Ovary (tissue), 9 donors: Measurements from ENCODE around the gene CALR. TPM values are rescaled to one million over a fixed set of nuclear protein-coding genes. Genes with fewer than 3 reads are reported as not detected.

Experiments used
- DNase-seq, 5 donors: peaks; one replicate each; pipeline ENCODE4 v3.0.0-alpha.2; 2019 to 2020
- H3K27ac ChIP-seq, 2 donors: fragments of 200-600 bp; one replicate each; pipeline versions ENCODE4 v1.5.1 to v1.8.0; 2019 to 2022
- H3K27me3 ChIP-seq: fragments of 200-600 bp; one replicate; pipeline ENCODE4 v1.8.0; 2022
- H3K36me3 ChIP-seq: fragments of 200-600 bp; sonication (generic); one replicate; pipeline ENCODE4 v1.5.1; 2019
- H3K4me1 ChIP-seq: one replicate; pipeline ENCODE4 v1.8.1; 2013; ENCODE audit warnings: mild to moderate bottlenecking, moderate library complexity; ENCODE audit not compliant: insufficient read depth
- H3K4me3 ChIP-seq: fragments of 200-600 bp; sonication (generic); one replicate; pipeline ENCODE4 v1.5.1; 2017
- H3K9me3 ChIP-seq, 2 donors: fragments of 200-600 bp in 1 of 2; sonication (generic) in 1 of 2; one replicate each; pipeline versions ENCODE4 v1.5.1 to v1.8.1; 2013 to 2019; ENCODE audit warnings: mild to moderate bottlenecking in 1 of 2, moderate library complexity in 1 of 2
- EP300 ChIP-seq: sonication (generic); formaldehyde crosslinking; IDR thresholded peaks from one replicate; pipeline ENCODE4 v1.6.1; 2017; ENCODE audit warnings: antibody characterized with exemption
- POLR2A ChIP-seq: fragments of 450-650 bp; IDR thresholded peaks from one replicate; pipeline ENCODE4 v1.6.1; 2017; ENCODE audit warnings: antibody characterized with exemption, mild to moderate bottlenecking, moderate library complexity
- WGBS, 3 donors: extraction: QIAGEN DNeasy Blood & Tissue Kit in 1 of 3; methylation state at CpG; one replicate each; pipeline versions ENCODE4 v1.1.5 to v1.1.7; 2013 to 2017; 5-methylcytosine and 5-hydroxymethylcytosine counted together
- intact Hi-C, 4 donors: fragments of 100-400 bp; cut with DNase I; formaldehyde crosslinking; loops; one replicate each; pipeline versions ENCODE4 v1.11.0 to v1.15.1; 2022 to 2023
- polyA plus RNA-seq, 2 donors: library from polyadenylated mRNA; stranded (reverse); fragments of 200-250 nt in 1 of 2; fragments of 350-450 nt in 1 of 2; fragmentation: Illumina TruSeq in 1 of 2; extraction: RNeasy Lipid Tissue Mini Kit (QIAGEN cat#74804) in 1 of 2; gene quantifications; one replicate each; pipeline ENCODE4 v1.2.3, GENCODE V29; 2013 to 2014
- total RNA-seq, 7 donors: library from RNA; depleted of rRNA in 2 of 7; stranded (reverse); fragments of >200 nt in 2 of 7; fragmentation: NEBNext Ultra II Directional in 3 of 7; extraction: Animal tissue kit (Norgen Biotek cat#: 25700) in 3 of 7; gene quantifications; one replicate each; pipeline versions ENCODE4 v1.1.0 to v1.2.4, GENCODE V29; 2016 to 2023
- TF ChIP-seq, protein P1 (sequence below), 3 donors: fragments of 450-650 bp in 2 of 3; fragments of 200-600 bp in 1 of 3; IDR thresholded peaks; one replicate each; pipeline versions ENCODE4 v1.5.1 to v1.8.0; 2016 to 2022; ENCODE audit warnings: antibody characterized with exemption in 3 of 3, mild to moderate bottlenecking in 1 of 3
- donor health status: DM: no; HTN: no; CAD: no; lungs with moderate emphysema.
- donor health status: DM: no; HTN: no; CAD: no.
- donor health status: Bipolar disorder and iron deficiency.
- donor health status: DM: yes; HTN: yes; CAD: no.
- donor health status: DM: no; HTN: no; CAD: no.
- donor health status: DM: yes; HTN: yes; CAD: no.

CALR gene
- total and polyA plus RNA-seq, 9 donors = 211 to 1,094 (median 450) TPM

DNA sequence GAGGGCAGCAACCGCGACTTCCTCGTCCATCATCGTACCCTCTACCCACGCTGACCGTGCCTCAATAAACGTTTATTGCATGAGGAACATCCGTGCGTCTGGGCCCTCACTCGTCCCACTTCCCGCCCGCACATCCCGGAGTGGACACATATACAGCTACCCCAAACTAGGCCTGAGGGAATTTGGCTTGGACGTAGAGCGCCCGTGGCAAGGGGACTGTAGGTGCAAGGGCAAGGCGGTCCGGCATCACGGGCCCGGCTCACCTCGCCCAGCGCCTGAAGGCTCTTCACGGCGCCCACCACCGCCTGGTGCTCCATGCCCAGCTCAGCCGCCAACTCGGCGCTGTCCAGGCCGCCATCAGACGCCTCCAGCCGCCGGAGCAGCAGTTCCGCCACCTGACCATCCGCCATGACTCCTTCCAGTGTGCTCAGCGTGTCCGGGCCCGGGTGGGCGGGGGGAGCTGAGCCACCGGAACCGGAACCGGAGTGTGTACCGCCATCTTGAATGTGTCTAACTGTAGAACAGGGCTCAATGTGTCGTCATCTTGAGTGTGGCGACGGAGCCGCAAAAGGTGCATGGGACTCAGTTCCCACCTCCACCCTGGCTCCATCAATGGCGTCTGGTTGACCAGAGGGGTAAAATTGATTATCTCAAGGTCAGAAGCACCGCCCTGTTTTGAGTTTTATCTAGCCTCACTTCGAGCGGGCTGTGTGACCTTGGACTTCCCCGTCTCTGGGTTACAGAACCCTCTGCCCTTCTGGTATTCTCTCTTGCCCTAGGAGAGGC is 4.9 kb upstream of the CALR start, which contains the start of gene FARSA:
TSS of gene FARSA (minus strand) at position 425 of the 786 bp plus-strand sequence. CDS start at position 410, 15 bp downstream.
- peaks cover 9% of the 10 kb centered on the region for H3K4me1 ChIP-seq
- H3K9me3 ChIP-seq = no peaks in the 10 kb centered on the region
- H3K4me3 ChIP-seq = peak within 1 kb of the TSS; percentile 93
- no peaks in the 10 kb centered on the region for H3K36me3 ChIP-seq
- DNase-seq = peak; percentile 88 to 92 (median 90)
- WGBS, 3 donors = 0 to 2% (median 0%) methylated on average over 41 to 51 of the region's 51 CpGs
- TF ChIP-seq, protein P1, sequence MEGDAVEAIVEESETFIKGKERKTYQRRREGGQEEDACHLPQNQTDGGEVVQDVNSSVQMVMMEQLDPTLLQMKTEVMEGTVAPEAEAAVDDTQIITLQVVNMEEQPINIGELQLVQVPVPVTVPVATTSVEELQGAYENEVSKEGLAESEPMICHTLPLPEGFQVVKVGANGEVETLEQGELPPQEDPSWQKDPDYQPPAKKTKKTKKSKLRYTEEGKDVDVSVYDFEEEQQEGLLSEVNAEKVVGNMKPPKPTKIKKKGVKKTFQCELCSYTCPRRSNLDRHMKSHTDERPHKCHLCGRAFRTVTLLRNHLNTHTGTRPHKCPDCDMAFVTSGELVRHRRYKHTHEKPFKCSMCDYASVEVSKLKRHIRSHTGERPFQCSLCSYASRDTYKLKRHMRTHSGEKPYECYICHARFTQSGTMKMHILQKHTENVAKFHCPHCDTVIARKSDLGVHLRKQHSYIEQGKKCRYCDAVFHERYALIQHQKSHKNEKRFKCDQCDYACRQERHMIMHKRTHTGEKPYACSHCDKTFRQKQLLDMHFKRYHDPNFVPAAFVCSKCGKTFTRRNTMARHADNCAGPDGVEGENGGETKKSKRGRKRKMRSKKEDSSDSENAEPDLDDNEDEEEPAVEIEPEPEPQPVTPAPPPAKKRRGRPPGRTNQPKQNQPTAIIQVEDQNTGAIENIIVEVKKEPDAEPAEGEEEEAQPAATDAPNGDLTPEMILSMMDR (IDR thresholded peaks at IDR 0.05) = no peak
- peak; percentile 43 for TF ChIP-seq POLR2A
- no peak for TF ChIP-seq EP300
- peak within 1 kb of the TSS; percentile 48 to 52 for H3K27ac ChIP-seq
- intact Hi-C loops = no loop called here
- no peaks in the 10 kb centered on the region for H3K27me3 ChIP-seq

DNA sequence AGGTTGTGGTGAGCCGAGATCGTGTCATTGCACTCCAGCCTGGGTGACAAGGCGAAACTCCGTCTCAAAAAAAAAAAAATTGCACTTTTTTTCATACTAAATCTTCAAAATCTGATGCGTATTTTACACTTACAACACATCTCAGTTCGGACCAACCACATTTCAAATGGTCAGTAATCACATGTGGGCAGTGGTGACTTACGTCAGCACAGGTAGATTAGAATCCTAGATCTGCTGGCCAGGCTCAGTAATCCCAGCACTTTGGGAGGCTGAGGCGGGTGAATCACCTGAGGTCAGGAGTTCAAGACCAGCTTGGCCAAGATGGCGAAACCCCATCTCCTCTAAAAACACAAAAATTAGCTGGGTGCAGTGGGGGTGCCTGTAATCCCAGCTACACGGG is 3.3 kb upstream of the CALR start:
- Histone ChIP-seq H3K9me3 (no peaks in the 10 kb centered on the region), H3K4me3 (no peak overlapping the region), H3K27me3 (no peaks in the 10 kb centered on the region), H3K27ac (no peak overlapping the region), H3K36me3 (no peaks in the 10 kb centered on the region), H3K4me1 (peaks cover 10% of the 10 kb centered on the region)
- TF ChIP-seq EP300 (no peak), POLR2A (no peak)
- TF ChIP-seq, protein P1 (IDR thresholded peaks at IDR 0.05) = no peak
- intact Hi-C loops = no loop called here
- no peak for DNase-seq
- 82 to 89% (median 89%) methylated on average over 10 of the region's 10 CpGs for WGBS, 3 donors

DNA sequence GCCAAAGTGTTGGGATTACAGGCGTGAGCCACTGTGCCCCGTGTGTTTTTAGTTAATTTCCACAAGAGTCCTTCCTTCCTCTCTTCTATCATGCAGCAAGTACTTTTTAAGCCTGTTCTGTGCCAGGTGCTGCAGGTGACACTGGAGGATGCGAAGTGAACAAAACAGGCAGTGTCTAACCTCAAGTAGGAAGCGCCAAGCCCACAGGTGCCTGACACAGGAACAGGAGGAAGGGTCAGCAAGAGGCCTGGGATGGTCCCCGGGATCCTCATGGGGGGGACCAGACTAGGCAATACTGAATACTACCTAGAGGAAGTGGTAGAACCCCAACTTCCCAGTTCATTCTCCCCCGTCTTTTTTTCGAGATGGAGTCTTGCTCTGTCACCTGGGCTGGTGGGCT is 1.8 kb upstream of the CALR start:
- TF ChIP-seq EP300 (no peak), POLR2A (no peak)
- TF ChIP-seq, protein P1 (IDR thresholded peaks at IDR 0.05) = no peak
- Histone ChIP-seq H3K27me3 (no peaks in the 10 kb centered on the region), H3K4me1 (peaks cover 10% of the 10 kb centered on the region), H3K9me3 (no peaks in the 10 kb centered on the region), H3K4me3 (no peak overlapping the region), H3K36me3 (no peaks in the 10 kb centered on the region), H3K27ac (no peak overlapping the region)
- no peak for DNase-seq
- WGBS, 3 donors = 65 to 74% (median 66%) methylated on average over 7 of the region's 7 CpGs
- intact Hi-C loops = no loop called here

DNA sequence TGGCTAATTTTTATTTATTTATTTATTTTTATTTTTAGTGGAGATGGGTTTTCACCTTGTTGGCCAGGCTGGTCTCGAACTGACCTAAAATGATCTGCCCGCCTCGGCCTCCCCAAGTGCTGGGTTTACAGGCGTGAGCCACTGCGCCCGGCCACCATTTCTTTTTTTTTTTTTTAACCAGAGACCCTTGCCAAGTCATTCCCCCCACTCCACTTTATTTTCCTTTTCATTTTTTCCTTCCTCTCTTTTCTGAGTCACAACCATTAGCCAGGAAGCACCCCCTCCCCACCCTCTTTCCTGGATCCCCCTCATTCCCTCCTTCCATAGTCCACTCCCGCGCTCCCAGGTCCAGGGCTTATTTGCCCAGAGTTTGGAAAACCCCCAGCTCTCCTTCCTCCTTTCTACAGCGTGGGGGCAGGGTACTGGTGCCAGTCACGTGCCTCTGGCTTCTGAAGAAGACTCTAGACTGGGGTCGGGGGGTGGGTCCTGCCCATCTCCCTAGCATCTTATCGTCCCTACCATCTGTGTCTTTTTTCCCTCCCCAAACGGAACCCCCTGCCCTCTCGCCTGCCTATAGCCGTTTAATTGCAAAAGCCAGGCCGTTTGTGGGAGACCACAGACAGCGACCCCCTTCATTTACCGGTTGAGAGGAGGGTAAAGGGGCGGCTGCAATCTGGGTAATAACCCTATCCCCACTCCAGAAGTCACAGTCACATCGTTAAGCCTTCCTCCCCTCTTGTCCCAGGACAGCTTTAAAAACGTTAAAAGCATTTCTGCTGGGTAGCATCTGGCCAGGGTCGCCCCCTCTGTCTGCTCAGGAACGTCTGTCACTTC is 1.1 kb upstream of the CALR start:
- WGBS, 3 donors = 20 to 25% (median 24%) methylated on average over 23 of the region's 23 CpGs
- TF ChIP-seq, protein P1 (IDR thresholded peaks at IDR 0.05) = no peak
- TF ChIP-seq EP300 (no peak), POLR2A (no peak)
- intact Hi-C loops = no loop called here
- Histone ChIP-seq H3K9me3 (no peaks in the 10 kb centered on the region), H3K4me3 (peak overlapping the region; percentile 35), H3K36me3 (no peaks in the 10 kb centered on the region), H3K27ac (no peak overlapping the region), H3K4me1 (peaks cover 10% of the 10 kb centered on the region), H3K27me3 (no peaks in the 10 kb centered on the region)
- DNase-seq = peak in 2 of 5 donors; percentile 49 to 50
